Effector memory CD8-positive, alpha-beta T cell (primary cell): ENCODE measurements around the gene SLC6A17.

Experiments
- ATAC-seq: fragments of 150-1000 bp; cut with Tn5 transposase; replicated peaks from 2 replicates; pipeline ENCODE4 v1.10.0; 2021; ENCODE audit warnings: mild to moderate bottlenecking, moderate library complexity
- DNase-seq, 3 experiments: peaks; one replicate each; pipeline ENCODE4 v3.0.0; 2021
- H3K27ac Mint-ChIP-seq, 2 donors: one replicate each; pipeline ENCODE4 v1.8.0; 2022; ENCODE audit warnings: mild to moderate bottlenecking in 2 of 2, mixed read lengths in 2 of 2, moderate library complexity in 2 of 2
- H3K27me3 Mint-ChIP-seq, 2 donors: one replicate each; pipeline ENCODE4 v1.8.0; 2022; ENCODE audit warnings: mixed read lengths in 2 of 2
- H3K36me3 Mint-ChIP-seq: one replicate; pipeline ENCODE4 v1.8.0; 2022; ENCODE audit warnings: mild to moderate bottlenecking, moderate library complexity, mixed read lengths; ENCODE audit not compliant: insufficient read depth
- H3K4me1 Mint-ChIP-seq, 2 donors: one replicate each; pipeline ENCODE4 v1.8.0; 2022; ENCODE audit warnings: low read depth in 2 of 2, mixed read lengths in 2 of 2
- H3K4me3 Mint-ChIP-seq, 2 donors: one replicate each; pipeline ENCODE4 v1.8.0; 2022; ENCODE audit warnings: mild to moderate bottlenecking in 2 of 2, mixed read lengths in 2 of 2, moderate library complexity in 2 of 2
- H3K9me3 Mint-ChIP-seq, 2 donors: one replicate each; pipeline ENCODE4 v1.8.0; 2022; ENCODE audit warnings: mixed read lengths in 2 of 2

Gene SLC6A17

DNA sequence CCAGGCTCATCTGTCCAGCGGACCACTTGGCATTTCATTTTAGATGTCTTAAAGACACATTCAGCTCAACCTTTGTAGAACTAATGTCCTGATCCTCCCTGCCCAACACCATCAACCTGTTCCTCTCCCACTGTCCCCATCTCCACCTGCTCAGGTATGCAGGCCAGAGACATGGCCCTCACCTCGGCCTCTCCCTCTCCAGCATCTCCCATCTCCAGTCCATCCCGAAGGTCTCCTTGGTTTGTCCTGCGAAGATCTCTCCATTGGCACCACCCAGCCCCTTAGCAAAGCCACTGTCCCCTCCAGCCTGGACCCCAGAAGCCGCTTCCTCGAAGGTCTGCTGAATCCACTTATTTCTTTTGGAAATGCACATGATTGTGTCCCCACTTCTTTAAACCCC lies 38.9 kb downstream of the SLC6A17 start:
- Mint-ChIP-seq H3K4me3 (no peak overlapping the region), H3K36me3 (no peaks in the 10 kb centered on the region), H3K9me3 (no peaks in the 10 kb centered on the region), H3K27me3 (peaks cover 28 to 32% of the 10 kb centered on the region in 2 donors), H3K27ac (no peak overlapping the region), H3K4me1 (no peaks in the 10 kb centered on the region)
- ATAC-seq (no peak), DNase-seq (no peak)

DNA sequence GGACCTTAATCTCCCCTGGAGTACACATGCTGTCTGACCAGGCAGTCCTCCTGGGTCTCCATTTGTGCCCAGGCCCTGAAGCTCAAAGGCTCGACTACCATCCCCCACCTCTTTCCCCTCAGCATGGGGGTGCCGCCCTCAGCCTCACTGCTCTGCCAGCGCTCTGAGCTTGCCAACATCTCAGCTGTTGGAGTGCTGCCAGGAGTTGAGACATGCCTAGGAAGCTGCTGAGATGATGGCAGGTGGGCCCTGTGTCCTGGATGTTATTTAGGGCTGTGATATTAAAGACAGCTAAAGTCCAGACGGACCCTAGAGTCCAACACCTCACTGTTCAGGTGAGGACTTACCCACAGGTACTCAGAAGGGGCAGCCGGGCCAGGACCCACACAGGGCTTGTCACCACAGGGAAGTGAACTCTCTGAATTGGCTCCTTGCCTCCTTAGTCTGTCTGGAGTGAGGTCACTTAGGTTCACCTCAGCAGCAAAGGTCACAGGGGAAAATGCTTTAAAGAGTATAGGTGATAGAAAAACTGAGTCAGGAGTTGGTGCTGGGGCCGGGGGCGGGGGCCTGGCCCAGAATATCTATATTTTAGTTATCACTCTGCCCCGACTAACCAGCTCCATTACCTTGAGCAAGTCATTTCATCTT lies 40.1 kb downstream of the SLC6A17 start:
- Mint-ChIP-seq H3K27me3 (peaks cover 22 to 32% of the 10 kb centered on the region in 2 donors), H3K9me3 (no peaks in the 10 kb centered on the region), H3K4me1 (no peaks in the 10 kb centered on the region), H3K36me3 (no peaks in the 10 kb centered on the region), H3K4me3 (no peak overlapping the region), H3K27ac (no peak overlapping the region)
- ATAC-seq (no peak), DNase-seq (no peak)

DNA sequence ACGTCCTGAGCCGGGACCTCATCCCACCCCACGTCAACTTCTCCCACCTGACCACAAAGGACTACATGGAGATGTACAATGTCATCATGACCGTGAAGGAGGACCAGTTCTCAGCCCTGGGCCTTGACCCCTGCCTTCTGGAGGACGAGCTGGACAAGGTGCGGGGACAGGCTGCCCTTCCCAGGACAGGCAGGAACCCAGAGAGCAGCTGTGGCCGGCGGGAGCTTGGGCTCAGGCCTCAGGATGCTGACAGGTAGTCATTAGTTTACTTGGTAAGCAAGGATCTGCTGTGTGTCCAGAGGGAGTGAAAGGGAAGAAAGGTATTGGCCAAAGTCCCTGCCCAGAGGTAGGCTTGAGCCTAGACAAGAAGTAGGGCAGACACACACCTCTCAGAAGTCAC lies 42.2 kb downstream of the SLC6A17 start:
- Mint-ChIP-seq H3K4me1 (peaks cover 0 to 4% of the 10 kb centered on the region in 2 donors), H3K27me3 (peaks cover 22 to 32% of the 10 kb centered on the region in 2 donors), H3K9me3 (no peaks in the 10 kb centered on the region), H3K4me3 (no peak overlapping the region), H3K27ac (no peak overlapping the region), H3K36me3 (no peaks in the 10 kb centered on the region)
- DNase-seq (no peak), ATAC-seq (no peak)

- peaks cover 6 to 13% of the 10 kb centered on the region in 2 donors for H3K27me3 Mint-ChIP-seq
These were observed 44.9 kb downstream of the SLC6A17 start for GRCh38 chr1:110195196-110195595.

DNA sequence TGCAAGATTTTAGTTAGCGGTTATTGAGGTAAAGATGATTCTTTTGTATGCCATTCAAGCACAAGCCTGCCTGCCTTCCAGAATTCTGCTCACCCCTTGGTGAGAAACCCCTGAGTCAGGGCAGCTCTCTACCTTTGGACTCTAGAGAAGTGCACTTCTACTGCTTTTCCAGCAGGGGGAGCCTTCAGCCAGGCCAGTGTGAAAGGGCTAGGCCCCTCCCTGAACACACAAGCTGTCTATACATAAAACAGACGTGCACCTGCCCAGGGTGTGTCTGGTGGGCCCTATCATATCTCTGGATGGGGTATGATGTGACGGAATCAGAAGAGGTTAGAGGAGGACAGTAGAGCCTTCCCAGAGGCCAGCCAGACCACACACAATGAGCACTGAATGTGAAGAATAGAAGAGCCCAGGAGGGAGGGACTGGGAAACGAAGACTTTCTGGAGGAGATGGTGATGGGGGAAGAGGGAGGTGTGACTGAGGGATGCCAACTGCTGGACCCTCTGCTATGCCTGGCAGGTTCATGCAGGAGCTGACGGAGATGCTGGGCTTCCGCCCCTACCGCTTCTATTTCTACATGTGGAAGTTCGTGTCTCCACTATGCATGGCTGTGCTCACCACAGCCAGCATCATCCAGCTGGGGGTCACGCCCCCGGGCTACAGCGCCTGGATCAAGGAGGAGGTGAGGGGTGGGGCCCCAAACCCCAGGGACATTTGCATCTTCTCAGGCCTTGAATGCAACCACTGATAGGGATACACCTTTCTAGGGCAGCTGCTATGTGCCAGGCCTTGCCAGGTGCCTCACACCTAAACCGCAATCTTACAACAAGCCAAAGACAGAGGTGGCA lies 46.8 kb downstream of the SLC6A17 start:
- Mint-ChIP-seq H3K4me1 (peaks cover 0 to 4% of the 10 kb centered on the region in 2 donors), H3K4me3 (no peak overlapping the region), H3K36me3 (no peaks in the 10 kb centered on the region), H3K27me3 (no peaks in the 10 kb centered on the region), H3K9me3 (no peaks in the 10 kb centered on the region), H3K27ac (no peak overlapping the region)
- DNase-seq: peak; percentile 49 to 55 (median 51)
- ATAC-seq: peak; percentile 98

More at GRCh38 chr1:110195196-110195595, 44.9 kb downstream of the SLC6A17 start:
- no peak for DNase-seq
- Mint-ChIP-seq H3K4me1 (peaks cover 0 to 4% of the 10 kb centered on the region in 2 donors), H3K9me3 (no peaks in the 10 kb centered on the region), H3K36me3 (no peaks in the 10 kb centered on the region), H3K4me3 (no peak overlapping the region), H3K27ac (no peak overlapping the region)
- ATAC-seq: no peak

- Mint-ChIP-seq H3K4me1 (peaks cover 4% of the 10 kb centered on the region in 2 donors), H3K36me3 (no peaks in the 10 kb centered on the region), H3K27ac (no peak overlapping the region), H3K9me3 (no peaks in the 10 kb centered on the region), H3K27me3 (no peaks in the 10 kb centered on the region), H3K4me3 (no peak overlapping the region)
- ATAC-seq: no peak
- no peak for DNase-seq
These were observed 47.8 kb downstream of the SLC6A17 start for GRCh38 chr1:110197905-110198629.

- Mint-ChIP-seq H3K4me1 (peaks cover 4 to 8% of the 10 kb centered on the region in 2 donors), H3K4me3 (no peak overlapping the region), H3K9me3 (no peaks in the 10 kb centered on the region), H3K36me3 (no peaks in the 10 kb centered on the region), H3K27me3 (no peaks in the 10 kb centered on the region), H3K27ac (no peak overlapping the region)
- DNase-seq (no peak), ATAC-seq (no peak)
These were observed 48.5 kb downstream of the SLC6A17 start for GRCh38 chr1:110198746-110199145.

DNA sequence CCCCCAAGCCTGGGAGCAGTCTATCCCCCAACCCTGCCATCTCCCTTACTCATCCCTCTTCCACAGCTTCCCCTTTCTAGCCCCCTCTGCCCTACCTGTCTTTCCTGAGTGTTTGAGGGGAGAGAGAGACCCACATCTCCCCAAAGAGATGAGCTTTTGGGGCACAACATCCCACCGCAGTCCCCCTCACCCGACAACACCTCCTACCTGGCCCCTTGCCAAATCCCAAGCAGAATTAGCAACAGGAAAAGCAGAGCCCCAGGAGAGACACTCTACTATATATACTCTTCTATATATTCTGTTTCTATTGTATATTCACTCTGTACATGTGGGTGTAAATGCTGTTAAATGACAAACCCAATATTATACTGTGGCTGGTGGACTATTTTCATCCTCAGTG lies 49.9 kb downstream of the SLC6A17 start:
- Mint-ChIP-seq H3K27ac (peak overlapping the region in 1 of 2 donors; percentile 73), H3K4me1 (peaks cover 4 to 8% of the 10 kb centered on the region in 2 donors), H3K4me3 (no peak overlapping the region), H3K36me3 (no peaks in the 10 kb centered on the region), H3K9me3 (no peaks in the 10 kb centered on the region), H3K27me3 (no peaks in the 10 kb centered on the region)
- ATAC-seq: no peak
- DNase-seq: no peak

DNA sequence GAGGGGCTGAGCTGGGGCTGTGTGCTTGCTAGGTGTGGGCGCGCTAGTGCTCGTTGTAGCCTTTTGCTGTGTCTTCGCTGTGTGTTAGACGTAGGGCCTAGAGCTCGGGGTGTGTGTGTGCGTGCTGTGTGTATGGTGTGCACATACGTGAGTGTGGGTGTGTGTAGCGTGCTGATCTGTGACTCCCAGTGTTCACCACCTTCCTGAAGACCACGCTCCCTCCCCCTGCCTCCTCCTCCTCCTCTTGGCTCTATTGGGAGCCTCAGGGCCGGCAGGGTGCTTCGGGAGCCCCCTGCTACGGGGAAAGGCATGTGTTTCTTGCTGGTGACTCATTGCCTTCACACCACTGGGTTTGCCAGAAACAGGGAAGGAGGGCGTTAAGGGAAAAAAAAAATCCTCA lies 50.4 kb downstream of the SLC6A17 start:
- no peaks in the 10 kb centered on the region for H3K9me3 Mint-ChIP-seq
- H3K27me3 Mint-ChIP-seq: no peaks in the 10 kb centered on the region
- peaks cover 4 to 8% of the 10 kb centered on the region in 2 donors for H3K4me1 Mint-ChIP-seq
- no peak overlapping the region for H3K4me3 Mint-ChIP-seq
- ATAC-seq (no peak), DNase-seq (no peak)
- no peaks in the 10 kb centered on the region for H3K36me3 Mint-ChIP-seq
- no peak overlapping the region for H3K27ac Mint-ChIP-seq

- no peaks in the 10 kb centered on the region for H3K27me3 Mint-ChIP-seq
- peaks cover 4 to 8% of the 10 kb centered on the region in 2 donors for H3K4me1 Mint-ChIP-seq
- no peak overlapping the region for H3K4me3 Mint-ChIP-seq
- H3K27ac Mint-ChIP-seq: no peak overlapping the region
- ATAC-seq (no peak), DNase-seq (no peak)
- H3K9me3 Mint-ChIP-seq: no peaks in the 10 kb centered on the region
- no peaks in the 10 kb centered on the region for H3K36me3 Mint-ChIP-seq
These were observed 51.0 kb downstream of the SLC6A17 start for GRCh38 chr1:110201157-110201825.

DNA sequence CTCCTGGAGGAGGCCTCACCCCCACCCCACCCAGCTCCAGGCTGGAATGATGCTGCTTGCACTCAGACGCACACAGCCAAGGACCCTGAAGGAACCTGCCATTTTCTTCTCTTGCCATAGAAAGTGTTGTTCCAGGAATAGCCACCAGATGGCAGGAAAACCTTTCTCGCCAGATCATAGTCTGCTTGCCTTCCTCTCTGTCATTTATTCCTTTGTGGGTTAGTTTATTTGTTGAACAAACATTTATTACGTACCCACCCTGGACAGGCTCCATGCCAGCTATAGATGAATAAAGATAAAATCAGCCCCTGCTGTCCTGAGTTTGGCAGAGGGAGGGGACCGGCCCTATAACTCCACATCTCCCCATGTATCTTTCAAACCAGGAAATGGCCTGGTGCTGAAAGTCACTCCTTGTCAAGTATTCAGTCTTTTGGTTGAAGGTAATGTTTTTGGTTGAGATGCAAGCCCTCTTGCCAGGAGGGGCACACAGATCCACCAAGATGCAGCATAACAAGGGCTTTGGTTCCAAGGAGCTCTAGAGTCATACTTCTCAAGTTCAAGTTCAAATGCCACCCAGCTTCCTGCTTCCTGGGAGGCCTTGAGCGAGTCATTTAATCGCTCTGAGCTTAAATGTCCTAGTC lies 52.8 kb downstream of the SLC6A17 start:
- Mint-ChIP-seq H3K27ac (peak overlapping the region; percentile 69 to 73), H3K36me3 (peaks cover 3% of the 10 kb centered on the region), H3K27me3 (no peaks in the 10 kb centered on the region), H3K4me3 (no peak overlapping the region), H3K9me3 (no peaks in the 10 kb centered on the region), H3K4me1 (peaks cover 8 to 13% of the 10 kb centered on the region in 2 donors)
- DNase-seq (peak; percentile 77 to 82 (median 79)), ATAC-seq (peak; percentile 75)

DNA sequence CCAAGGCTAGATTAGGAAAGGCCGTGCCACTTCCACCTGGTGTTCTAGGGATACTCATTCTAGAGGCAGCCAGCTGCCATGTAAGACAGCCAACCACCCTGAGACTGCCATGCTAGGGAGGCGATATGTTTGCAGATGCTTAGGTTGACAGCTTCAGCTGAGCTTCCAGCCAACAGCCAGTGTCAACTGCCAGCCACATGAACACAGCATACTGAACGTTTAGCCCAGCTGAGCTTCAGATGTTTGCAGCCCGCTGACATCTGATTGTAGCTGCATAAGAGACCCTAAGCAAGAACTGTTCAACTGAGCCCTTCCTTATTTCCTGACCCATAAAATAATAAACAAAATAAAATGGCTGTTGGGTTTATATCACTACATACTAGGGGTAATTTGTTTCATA lies 54.9 kb downstream of the SLC6A17 start:
- H3K27me3 Mint-ChIP-seq: no peaks in the 10 kb centered on the region
- no peak for DNase-seq
- peaks cover 7% of the 10 kb centered on the region for H3K36me3 Mint-ChIP-seq
- no peak overlapping the region for H3K27ac Mint-ChIP-seq
- H3K4me1 Mint-ChIP-seq: peaks cover 13 to 24% of the 10 kb centered on the region in 2 donors
- ATAC-seq: no peak
- no peak overlapping the region for H3K4me3 Mint-ChIP-seq
- no peaks in the 10 kb centered on the region for H3K9me3 Mint-ChIP-seq
